Progenitor cell of endocrine pancreas (in vitro differentiated cells): ENCODE measurements around the gene DIP2C. TPM values are rescaled to one million over a fixed set of nuclear protein-coding genes. Genes with fewer than 3 reads are reported as not detected.

ENCODE experiments used
- DNase-seq: peaks from one replicate; pipeline ENCODE4 v3.0.0; 2021; ENCODE audit warnings: low spot score; ENCODE audit not compliant: unreplicated experiment
- H3K27ac Mint-ChIP-seq: 2 replicates; pipeline ENCODE4 v1.8.0; 2021; ENCODE audit warnings: mild to moderate bottlenecking, moderate library complexity, mixed read lengths
- H3K27me3 Mint-ChIP-seq: 2 replicates; pipeline ENCODE4 v1.8.0; 2021; ENCODE audit warnings: mixed read lengths
- H3K36me3 Mint-ChIP-seq: 2 replicates; pipeline ENCODE4 v1.8.0; 2022; ENCODE audit warnings: mixed read lengths; ENCODE audit not compliant: insufficient read depth
- H3K4me1 Mint-ChIP-seq: 2 replicates; pipeline ENCODE4 v1.8.0; 2021; ENCODE audit warnings: low read depth, mixed read lengths
- H3K4me3 Mint-ChIP-seq: 2 replicates; pipeline ENCODE4 v1.8.0; 2021; ENCODE audit warnings: low read depth, mild to moderate bottlenecking, moderate library complexity, mixed read lengths
- H3K9me3 Mint-ChIP-seq: 2 replicates; pipeline ENCODE4 v1.8.0; 2021; ENCODE audit warnings: low read depth, mixed read lengths
- total RNA-seq: library from RNA; stranded (reverse); gene quantifications from 2 replicates; pipeline ENCODE4 v1.2.1, GENCODE V29; 2021
- TF ChIP-seq, protein P1 (sequence below): fragments of 200-600 bp; sonication (generic); IDR thresholded peaks from one replicate; pipeline ENCODE4 v1.5.0; 2021; ENCODE audit warnings: antibody characterized with exemption, mild to moderate bottlenecking; ENCODE audit not compliant: unreplicated experiment

DIP2C gene
- total RNA-seq, 1 donor from 2014 or later, result 27.2 TPM

DNA sequence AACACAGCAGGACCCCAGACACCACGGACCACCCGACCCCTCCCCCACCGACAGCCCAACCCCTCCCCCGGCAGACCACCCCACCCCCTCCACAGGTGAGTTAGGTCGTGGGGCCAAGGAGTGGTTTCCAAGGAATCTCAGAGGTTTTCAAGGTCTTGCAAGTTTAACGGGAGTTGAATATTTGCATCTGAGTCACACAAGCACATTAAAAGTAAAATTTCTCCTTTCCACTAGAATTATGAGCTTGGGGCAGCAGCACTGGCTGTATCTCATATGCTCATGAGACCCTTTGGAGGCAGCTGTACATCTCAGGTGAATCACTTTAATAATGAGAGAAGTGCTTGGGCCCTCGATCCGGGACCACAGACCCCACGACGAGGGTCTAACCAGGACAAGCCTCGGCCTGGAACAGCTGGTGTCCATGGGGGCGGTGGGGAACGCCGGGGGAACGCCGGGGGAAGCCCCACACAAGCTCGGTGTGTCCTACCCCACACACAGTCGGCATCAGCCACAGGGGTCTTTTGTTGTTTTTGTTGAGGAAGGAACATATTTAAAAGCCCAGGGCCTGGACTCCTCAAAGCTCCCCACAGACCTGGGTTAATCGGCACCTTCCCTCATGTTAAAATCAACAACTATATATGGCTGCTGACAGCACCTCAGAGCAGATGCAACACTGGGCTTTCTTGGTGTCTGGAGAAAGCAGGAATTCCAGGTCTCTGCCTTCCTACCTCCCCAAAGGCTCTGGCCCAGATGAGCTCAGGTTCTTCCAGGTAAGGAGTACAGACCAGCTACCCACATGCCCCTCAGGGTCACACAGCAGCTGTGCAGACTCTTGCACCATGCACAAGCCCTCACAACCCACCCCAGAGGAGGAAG lies 130.3 kb downstream of the DIP2C start:
- H3K27ac Mint-ChIP-seq, result peak overlapping the region; percentile 56
- peaks cover 50% of the 10 kb centered on the region for H3K4me1 Mint-ChIP-seq
- no peak overlapping the region for H3K4me3 Mint-ChIP-seq
- peaks cover 13% of the 10 kb centered on the region for H3K9me3 Mint-ChIP-seq
- DNase-seq, result no peak
- TF ChIP-seq, protein P1, sequence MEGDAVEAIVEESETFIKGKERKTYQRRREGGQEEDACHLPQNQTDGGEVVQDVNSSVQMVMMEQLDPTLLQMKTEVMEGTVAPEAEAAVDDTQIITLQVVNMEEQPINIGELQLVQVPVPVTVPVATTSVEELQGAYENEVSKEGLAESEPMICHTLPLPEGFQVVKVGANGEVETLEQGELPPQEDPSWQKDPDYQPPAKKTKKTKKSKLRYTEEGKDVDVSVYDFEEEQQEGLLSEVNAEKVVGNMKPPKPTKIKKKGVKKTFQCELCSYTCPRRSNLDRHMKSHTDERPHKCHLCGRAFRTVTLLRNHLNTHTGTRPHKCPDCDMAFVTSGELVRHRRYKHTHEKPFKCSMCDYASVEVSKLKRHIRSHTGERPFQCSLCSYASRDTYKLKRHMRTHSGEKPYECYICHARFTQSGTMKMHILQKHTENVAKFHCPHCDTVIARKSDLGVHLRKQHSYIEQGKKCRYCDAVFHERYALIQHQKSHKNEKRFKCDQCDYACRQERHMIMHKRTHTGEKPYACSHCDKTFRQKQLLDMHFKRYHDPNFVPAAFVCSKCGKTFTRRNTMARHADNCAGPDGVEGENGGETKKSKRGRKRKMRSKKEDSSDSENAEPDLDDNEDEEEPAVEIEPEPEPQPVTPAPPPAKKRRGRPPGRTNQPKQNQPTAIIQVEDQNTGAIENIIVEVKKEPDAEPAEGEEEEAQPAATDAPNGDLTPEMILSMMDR, result no peak
- no peaks in the 10 kb centered on the region for H3K27me3 Mint-ChIP-seq
- H3K36me3 Mint-ChIP-seq, result peaks cover 9% of the 10 kb centered on the region

DNA sequence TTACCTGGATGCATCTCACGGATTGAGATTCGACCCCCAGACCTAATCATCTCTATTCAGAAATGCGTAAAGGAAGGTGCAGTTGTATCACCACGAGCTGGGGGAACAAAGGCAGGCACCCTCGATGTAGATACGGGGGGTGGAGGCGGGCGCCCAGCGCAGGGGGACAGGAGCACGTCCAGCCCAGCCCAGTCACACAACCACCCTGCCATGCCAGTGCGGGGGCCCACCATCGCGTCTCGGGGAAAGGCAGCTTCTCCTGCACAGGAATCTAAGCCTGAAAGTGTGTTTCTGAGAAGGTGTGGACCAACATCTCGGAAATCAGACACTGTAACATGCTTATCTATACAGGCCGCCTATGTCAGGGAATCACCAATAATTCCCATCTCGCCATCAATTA lies 131.1 kb downstream of the DIP2C start:
- no peak overlapping the region for H3K4me3 Mint-ChIP-seq
- TF ChIP-seq, protein P1, result no peak
- H3K36me3 Mint-ChIP-seq, result peaks cover 2% of the 10 kb centered on the region
- H3K9me3 Mint-ChIP-seq, result peaks cover 6% of the 10 kb centered on the region
- DNase-seq, result no peak
- no peak overlapping the region for H3K27ac Mint-ChIP-seq
- peaks cover 50% of the 10 kb centered on the region for H3K4me1 Mint-ChIP-seq
- H3K27me3 Mint-ChIP-seq, result no peaks in the 10 kb centered on the region

DNA sequence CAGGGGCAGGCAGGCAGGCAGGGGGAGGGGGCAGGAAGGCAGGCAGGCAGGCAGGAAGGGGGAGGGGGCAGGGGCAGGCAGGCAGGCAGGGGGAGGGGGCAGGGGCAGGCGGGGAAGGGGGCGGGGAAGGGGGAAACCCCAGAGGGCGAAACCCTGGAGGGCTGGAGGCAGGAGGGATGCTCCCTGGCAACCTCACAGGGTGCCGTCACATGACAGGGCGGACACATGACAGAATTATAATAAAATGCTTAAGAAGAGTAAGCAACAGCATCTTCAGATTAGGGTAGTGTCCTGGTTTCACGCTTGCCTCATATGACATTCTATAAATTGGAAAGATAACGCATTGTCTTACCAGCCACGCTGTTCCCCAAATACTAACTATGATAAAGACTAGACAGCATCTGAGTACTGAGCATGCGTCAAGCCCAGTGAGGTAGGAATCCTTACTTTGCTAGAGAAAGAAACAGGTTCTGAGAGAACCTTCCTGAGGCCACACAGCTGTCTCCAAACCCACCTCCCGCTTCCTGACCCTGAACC lies 131.6 kb downstream of the DIP2C start:
- H3K9me3 Mint-ChIP-seq, result peaks cover 3% of the 10 kb centered on the region
- no peak overlapping the region for H3K27ac Mint-ChIP-seq
- DNase-seq, result no peak
- peaks cover 50% of the 10 kb centered on the region for H3K4me1 Mint-ChIP-seq
- H3K4me3 Mint-ChIP-seq, result no peak overlapping the region
- H3K36me3 Mint-ChIP-seq, result no peaks in the 10 kb centered on the region
- TF ChIP-seq, protein P1, result no peak
- no peaks in the 10 kb centered on the region for H3K27me3 Mint-ChIP-seq

DNA sequence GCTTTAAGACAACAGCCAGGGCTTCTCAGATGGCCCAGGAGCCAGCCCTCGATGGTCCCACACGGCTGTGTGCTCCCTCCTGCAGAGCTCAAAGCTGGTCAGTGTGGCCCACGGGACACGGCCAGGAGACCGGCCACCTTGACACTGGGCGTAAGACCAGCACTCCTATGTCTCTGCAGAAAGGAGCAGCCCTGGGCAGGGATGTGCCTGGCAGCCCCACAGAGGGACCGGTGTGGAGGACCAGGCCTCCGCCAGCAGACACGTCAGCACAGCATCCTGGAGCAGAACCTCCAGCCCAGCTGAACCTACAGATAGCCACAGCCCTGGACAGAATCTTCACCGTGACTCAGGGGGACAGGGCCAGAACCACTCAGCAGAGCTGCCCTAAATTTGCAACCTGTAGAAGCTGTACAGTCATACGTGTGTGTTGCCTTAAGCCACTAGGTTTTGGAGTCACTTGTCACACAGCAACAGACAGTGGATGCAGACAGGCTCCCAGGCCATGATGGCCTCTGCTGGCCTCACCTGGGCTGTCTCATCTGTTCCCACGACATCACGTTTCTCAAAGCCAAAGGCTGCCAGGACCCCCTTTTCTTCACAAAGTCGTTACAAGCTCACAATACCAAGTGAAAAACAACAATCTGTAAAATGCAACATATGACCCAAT lies 132.4 kb downstream of the DIP2C start:
- TF ChIP-seq, protein P1, result no peak
- no peak overlapping the region for H3K4me3 Mint-ChIP-seq
- no peak for DNase-seq
- H3K27ac Mint-ChIP-seq, result peak overlapping the region; percentile 30
- H3K36me3 Mint-ChIP-seq, result no peaks in the 10 kb centered on the region
- H3K27me3 Mint-ChIP-seq, result no peaks in the 10 kb centered on the region
- H3K4me1 Mint-ChIP-seq, result peaks cover 47% of the 10 kb centered on the region
- peaks cover 3% of the 10 kb centered on the region for H3K9me3 Mint-ChIP-seq

DNA sequence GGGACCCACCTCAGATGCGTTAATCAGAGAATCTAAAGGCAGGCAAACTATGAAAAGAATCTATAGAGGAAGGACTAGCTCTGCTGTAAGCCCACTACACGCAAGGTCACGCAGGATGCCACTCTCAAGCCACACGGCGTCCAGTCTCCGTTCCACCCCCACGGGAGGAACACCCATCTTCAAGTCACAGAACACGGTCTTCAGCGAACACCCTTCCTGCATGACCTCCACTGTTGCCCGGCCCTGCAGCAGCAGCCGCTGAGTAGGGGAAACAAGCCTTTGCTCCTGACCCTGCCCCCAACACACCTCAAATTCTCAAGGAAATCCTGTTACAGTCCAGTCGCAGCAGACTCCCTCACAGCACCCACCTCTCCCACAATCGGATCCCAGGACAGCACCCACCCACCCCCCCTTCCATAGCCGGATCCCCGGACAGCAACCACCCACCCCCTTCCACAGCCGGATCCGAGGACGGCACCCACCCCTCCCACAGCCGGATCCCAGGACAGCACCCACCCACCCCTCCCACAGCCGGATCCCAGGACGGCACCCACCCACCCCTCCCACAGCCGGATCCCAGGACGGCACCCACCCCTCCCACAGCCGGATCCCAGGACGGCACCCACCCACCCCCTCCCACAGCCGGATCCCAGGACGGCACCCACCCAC lies 133.7 kb downstream of the DIP2C start:
- H3K9me3 Mint-ChIP-seq, result no peaks in the 10 kb centered on the region
- peaks cover 40% of the 10 kb centered on the region for H3K4me1 Mint-ChIP-seq
- DNase-seq, result no peak

More for the DNA sequence above, 133.7 kb downstream of the DIP2C start:
- Mint-ChIP-seq H3K27me3 (no peaks in the 10 kb centered on the region), H3K36me3 (no peaks in the 10 kb centered on the region), H3K4me3 (no peak overlapping the region), H3K27ac (peak overlapping the region; percentile 38)
- TF ChIP-seq, protein P1, result no peak
